Spleen (tissue), 11 donors: ENCODE data around the gene PSMG4. TPM values are rescaled to one million over a fixed set of nuclear protein-coding genes. Genes with fewer than 3 reads are reported as not detected.
A peak's percentile ranks its signal among the peaks of the same experiment; 100 is the strongest.

Experiments used
- DNase-seq: peaks from one replicate; pipeline ENCODE4 v3.0.0-alpha.2; 2020
- H3K27ac ChIP-seq, 8 donors: fragments of 200-600 bp; sonication (generic) in 7 of 8; 1 replicate in 4 of 8; 2 replicates in 4 of 8; pipeline versions ENCODE4 v1.5.0 to v1.8.0; 2016 to 2021; ENCODE audit warnings: inconsistent platforms in 4 of 8, mild to moderate bottlenecking in 4 of 8, moderate library complexity in 1 of 8
- H3K27me3 ChIP-seq, 7 donors: fragments of 200-600 bp; sonication (generic) in 6 of 7; replicated peaks in 1 of 7; 1 replicate in 4 of 7; 2 replicates in 3 of 7; pipeline versions ENCODE4 v1.5.0 to v1.8.0; 2016 to 2021; ENCODE audit warnings: inconsistent platforms in 3 of 7, mild to moderate bottlenecking in 1 of 7
- H3K36me3 ChIP-seq, 6 donors: fragments of 200-600 bp; sonication (generic) in 5 of 6; 1 replicate in 4 of 6; 2 replicates in 2 of 6; pipeline versions ENCODE4 v1.5.0 to v1.8.0; 2016 to 2021; ENCODE audit warnings: inconsistent platforms in 2 of 6
- H3K4me1 ChIP-seq, 6 donors: fragments of 200-600 bp; sonication (generic) in 5 of 6; 1 replicate in 3 of 6; 2 replicates in 3 of 6; pipeline versions ENCODE4 v1.5.0 to v1.8.0; 2016 to 2021; ENCODE audit warnings: inconsistent platforms in 3 of 6
- H3K4me3 ChIP-seq, 8 donors: fragments of 200-600 bp; sonication (generic) in 7 of 8; 1 replicate in 4 of 8; 2 replicates in 4 of 8; pipeline versions ENCODE4 v1.5.0 to v1.8.0; 2016 to 2021; ENCODE audit warnings: inconsistent platforms in 4 of 8, mild to moderate bottlenecking in 4 of 8, moderate library complexity in 2 of 8
- H3K9me3 ChIP-seq, 8 donors: fragments of 200-600 bp; sonication (generic) in 7 of 8; 1 replicate in 4 of 8; 2 replicates in 4 of 8; pipeline versions ENCODE4 v1.5.0 to v1.8.0; 2016 to 2021; ENCODE audit warnings: inconsistent platforms in 4 of 8
- CTCF ChIP-seq, 11 experiments: fragments of 200-600 bp in 7 of 11; fragments of 450-650 bp in 4 of 11; sonication (generic) in 4 of 11; IDR thresholded peaks in 8 of 11; conservative IDR thresholded peaks in 3 of 11; 1 replicate in 7 of 11; 2 replicates in 4 of 11; pipeline versions ENCODE4 v1.4.0 to v1.8.0; 2016 to 2021; ENCODE audit warnings: antibody characterized with exemption in 11 of 11, inconsistent platforms in 4 of 11, mild to moderate bottlenecking in 1 of 11
- POLR2A ChIP-seq, 3 donors: fragments of 450-650 bp; IDR thresholded peaks; one replicate each; pipeline ENCODE4 v1.5.1; 2017; ENCODE audit warnings: antibody characterized with exemption in 3 of 3, mild to moderate bottlenecking in 1 of 3
- POLR2AphosphoS5 ChIP-seq, 3 donors: sonication (generic); formaldehyde crosslinking; IDR thresholded peaks; one replicate each; pipeline ENCODE4 v1.5.1; 2017; ENCODE audit warnings: antibody characterized with exemption in 3 of 3
- WGBS, 5 donors: extraction: QIAGEN DNeasy Blood & Tissue Kit in 3 of 5; methylation state at CpG; one replicate each; pipeline versions ENCODE4 v1.1.5 to v1.1.7; 2013 to 2018; 5-methylcytosine and 5-hydroxymethylcytosine counted together
- intact Hi-C: fragments of 100-400 bp; cut with DNase I; formaldehyde crosslinking; loops from one replicate; pipeline ENCODE4 v1.15.0; 2023; ENCODE audit warnings: low total_unique reads
- polyA plus RNA-seq, 3 donors: library from polyadenylated mRNA; stranded (reverse); fragments of 200-250 nt; gene quantifications; one replicate each; pipeline ENCODE4 v1.2.1, GENCODE V29; 2013
- total RNA-seq, 7 donors: library from RNA; depleted of rRNA in 3 of 7; stranded (reverse); fragments of >200 nt in 3 of 7; fragmentation: NEBNext Ultra II Directional in 4 of 7; extraction: Animal tissue kit (Norgen Biotek cat#: 25700) in 4 of 7; gene quantifications; one replicate each; pipeline versions ENCODE4 v1.1.0 to v1.2.1, GENCODE V29; 2016 to 2021
- donor health status: healthy with polysubstance abuse.
- donor health status: DM: no; HTN: no; CAD: no; lungs with moderate emphysema.
- donor health status: DM: no; HTN: no; CAD: no.
- donor health status: Bipolar disorder and iron deficiency.
- donor health status: healthy.
- donor health status: DM: no; HTN: no; CAD: no.
- donor health status: DM: yes; HTN: yes; CAD: no.

Gene PSMG4
- total and polyA plus RNA-seq, 10 donors, result 12.1 to 41.6 (median 18.5) TPM

GRCh38 chr6:3305216-3305565 is 46.4 kb downstream of the PSMG4 start:
- intact Hi-C loops, result no loop called here
- Histone ChIP-seq H3K4me3 (no peak overlapping the region), H3K4me1 (no peaks in the 10 kb centered on the region), H3K27me3 (peaks cover 0 to 7% (median 0%) of the 10 kb centered on the region in 7 donors), H3K36me3 (no peaks in the 10 kb centered on the region), H3K9me3 (peaks cover 0 to 5% (median 0%) of the 10 kb centered on the region in 8 donors), H3K27ac (no peak overlapping the region)
- 86 to 96% (median 91%) methylated on average over 8 of the region's 8 CpGs for WGBS, 5 donors
- no peak for TF ChIP-seq POLR2AphosphoS5 (IDR thresholded peaks at IDR 0.05)
- TF ChIP-seq POLR2A (IDR thresholded peaks at IDR 0.05), result no peak
- TF ChIP-seq CTCF (IDR thresholded peaks at IDR 0.05 in 8 of 11, conservative IDR thresholded peaks at IDR 0.05 in 3 of 11), result no peak
- peak; percentile 13 for DNase-seq

- DNase-seq, result peak; percentile 0
Observed at GRCh38 chr6:3305831-3306230, 47.1 kb downstream of the PSMG4 start.

GRCh38 chr6:3306848-3307247 is 48.1 kb downstream of the PSMG4 start:
- intact Hi-C loops, result no loop called here
- H3K27ac ChIP-seq, result no peak overlapping the region
- H3K27me3 ChIP-seq, result peaks cover 0 to 7% (median 0%) of the 10 kb centered on the region in 7 donors
- peak; percentile 41 for DNase-seq
- H3K9me3 ChIP-seq, result peaks cover 0 to 5% (median 0%) of the 10 kb centered on the region in 8 donors
- TF ChIP-seq POLR2AphosphoS5 (IDR thresholded peaks at IDR 0.05) (no peak), POLR2A (IDR thresholded peaks at IDR 0.05) (no peak)
- H3K4me3 ChIP-seq, result no peak overlapping the region
- no peaks in the 10 kb centered on the region for H3K36me3 ChIP-seq
- H3K4me1 ChIP-seq, result no peaks in the 10 kb centered on the region
- 92 to 98% (median 96%) methylated on average over 9 to 10 of the region's 10 CpGs for WGBS, 5 donors

More at GRCh38 chr6:3305831-3306230, 47.1 kb downstream of the PSMG4 start:
- Histone ChIP-seq H3K4me3 (no peak overlapping the region), H3K9me3 (peaks cover 0 to 5% (median 0%) of the 10 kb centered on the region in 8 donors), H3K27me3 (peaks cover 0 to 7% (median 0%) of the 10 kb centered on the region in 7 donors), H3K4me1 (no peaks in the 10 kb centered on the region), H3K36me3 (no peaks in the 10 kb centered on the region), H3K27ac (no peak overlapping the region)
- 74 to 94% (median 90%) methylated on average over 3 of the region's 3 CpGs for WGBS, 5 donors
- TF ChIP-seq POLR2AphosphoS5 (IDR thresholded peaks at IDR 0.05), result no peak
- TF ChIP-seq CTCF (IDR thresholded peaks at IDR 0.05 in 8 of 11, conservative IDR thresholded peaks at IDR 0.05 in 3 of 11), result no peak
- no peak for TF ChIP-seq POLR2A (IDR thresholded peaks at IDR 0.05)
- intact Hi-C loops, result no loop called here

- H3K4me1 ChIP-seq, result no peaks in the 10 kb centered on the region
- no peaks in the 10 kb centered on the region for H3K36me3 ChIP-seq
- TF ChIP-seq POLR2AphosphoS5 (IDR thresholded peaks at IDR 0.05) (no peak), CTCF (IDR thresholded peaks at IDR 0.05 in 8 of 11, conservative IDR thresholded peaks at IDR 0.05 in 3 of 11) (no peak), POLR2A (IDR thresholded peaks at IDR 0.05) (no peak)
- intact Hi-C loops, result no loop called here
- no peak overlapping the region for H3K27ac ChIP-seq
- H3K4me3 ChIP-seq, result no peak overlapping the region
- peak; percentile 58 for DNase-seq
- 88 to 98% (median 93%) methylated on average over 12 of the region's 12 CpGs for WGBS, 5 donors
- peaks cover 0 to 8% (median 0%) of the 10 kb centered on the region in 7 donors for H3K27me3 ChIP-seq
- peaks cover 0 to 5% (median 0%) of the 10 kb centered on the region in 8 donors for H3K9me3 ChIP-seq
Observed at GRCh38 chr6:3307436-3307835, 48.7 kb downstream of the PSMG4 start.

GRCh38 chr6:3308106-3308505 is 49.4 kb downstream of the PSMG4 start:
- peaks cover 0 to 12% (median 0%) of the 10 kb centered on the region in 7 donors for H3K27me3 ChIP-seq
- WGBS, 5 donors, result 89 to 96% (median 94%) methylated on average over 10 of the region's 10 CpGs
- DNase-seq, result peak; percentile 13

More at GRCh38 chr6:3308106-3308505, 49.4 kb downstream of the PSMG4 start:
- TF ChIP-seq CTCF (IDR thresholded peaks at IDR 0.05 in 8 of 11, conservative IDR thresholded peaks at IDR 0.05 in 3 of 11), result no peak
- no peak for TF ChIP-seq POLR2A (IDR thresholded peaks at IDR 0.05)
- TF ChIP-seq POLR2AphosphoS5 (IDR thresholded peaks at IDR 0.05), result no peak
- H3K36me3 ChIP-seq, result no peaks in the 10 kb centered on the region
- intact Hi-C loops, result no loop called here
- peaks cover 0 to 5% (median 0%) of the 10 kb centered on the region in 8 donors for H3K9me3 ChIP-seq
- H3K4me1 ChIP-seq, result no peaks in the 10 kb centered on the region
- H3K27ac ChIP-seq, result no peak overlapping the region
- no peak overlapping the region for H3K4me3 ChIP-seq
